Fibroblast of villous mesenchyme (primary cell): Measurements from ENCODE around the gene FN1. TPM values are rescaled to one million over a fixed set of nuclear protein-coding genes. Genes with fewer than 3 reads are reported as not detected.

Experiments used
- DNase-seq: peaks from one replicate; pipeline ENCODE4 v3.0.0-alpha.2; 2010; ENCODE audit warnings: low read depth
- H3K4me3 ChIP-seq: 2 replicates; pipeline ENCODE4 v1.5.1; 2011; ENCODE audit warnings: low read depth, mild to moderate bottlenecking, low read length
- total RNA-seq: library from RNA; depleted of rRNA; stranded (reverse); fragments of >200 nt; gene quantifications from 2 replicates; pipeline ENCODE4 v1.2.3, GENCODE V29; 2012
- TF ChIP-seq, protein P1 (sequence below): IDR thresholded peaks from 2 replicates; pipeline ENCODE4 v1.5.1; 2012; ENCODE audit warnings: low read depth, mild to moderate bottlenecking, low read length; ENCODE audit not compliant: insufficient read depth

Gene FN1
- total RNA-seq, 1 donor, result 1,807 TPM

- TF ChIP-seq, protein P1, sequence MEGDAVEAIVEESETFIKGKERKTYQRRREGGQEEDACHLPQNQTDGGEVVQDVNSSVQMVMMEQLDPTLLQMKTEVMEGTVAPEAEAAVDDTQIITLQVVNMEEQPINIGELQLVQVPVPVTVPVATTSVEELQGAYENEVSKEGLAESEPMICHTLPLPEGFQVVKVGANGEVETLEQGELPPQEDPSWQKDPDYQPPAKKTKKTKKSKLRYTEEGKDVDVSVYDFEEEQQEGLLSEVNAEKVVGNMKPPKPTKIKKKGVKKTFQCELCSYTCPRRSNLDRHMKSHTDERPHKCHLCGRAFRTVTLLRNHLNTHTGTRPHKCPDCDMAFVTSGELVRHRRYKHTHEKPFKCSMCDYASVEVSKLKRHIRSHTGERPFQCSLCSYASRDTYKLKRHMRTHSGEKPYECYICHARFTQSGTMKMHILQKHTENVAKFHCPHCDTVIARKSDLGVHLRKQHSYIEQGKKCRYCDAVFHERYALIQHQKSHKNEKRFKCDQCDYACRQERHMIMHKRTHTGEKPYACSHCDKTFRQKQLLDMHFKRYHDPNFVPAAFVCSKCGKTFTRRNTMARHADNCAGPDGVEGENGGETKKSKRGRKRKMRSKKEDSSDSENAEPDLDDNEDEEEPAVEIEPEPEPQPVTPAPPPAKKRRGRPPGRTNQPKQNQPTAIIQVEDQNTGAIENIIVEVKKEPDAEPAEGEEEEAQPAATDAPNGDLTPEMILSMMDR, result no peak
- no peak overlapping the region for H3K4me3 ChIP-seq
- DNase-seq, result no peak
Observed at GRCh38 chr2:215328066-215328465, 107.8 kb downstream of the FN1 start.

DNA sequence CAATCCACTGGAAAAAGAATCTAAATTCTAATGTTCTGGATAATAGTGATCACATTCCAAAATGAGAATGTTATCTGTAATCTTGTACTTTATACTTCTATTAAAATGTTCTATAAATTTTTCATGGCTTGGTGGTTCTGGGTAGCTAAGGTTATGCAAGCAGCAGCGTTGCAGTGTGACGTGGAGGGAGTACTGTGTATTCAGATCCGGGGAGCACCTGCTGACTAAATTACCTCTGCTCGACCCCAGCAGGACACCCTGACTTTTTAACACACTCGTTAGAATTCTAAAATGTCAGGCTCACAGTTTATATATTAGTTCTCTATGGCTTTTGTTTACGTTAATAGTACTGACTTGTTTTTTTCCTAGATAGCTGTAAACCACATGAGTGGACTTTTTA lies 111.1 kb downstream of the FN1 start:
- no peak overlapping the region for H3K4me3 ChIP-seq
- DNase-seq, result peak; percentile 39
- TF ChIP-seq, protein P1, result no peak

DNA sequence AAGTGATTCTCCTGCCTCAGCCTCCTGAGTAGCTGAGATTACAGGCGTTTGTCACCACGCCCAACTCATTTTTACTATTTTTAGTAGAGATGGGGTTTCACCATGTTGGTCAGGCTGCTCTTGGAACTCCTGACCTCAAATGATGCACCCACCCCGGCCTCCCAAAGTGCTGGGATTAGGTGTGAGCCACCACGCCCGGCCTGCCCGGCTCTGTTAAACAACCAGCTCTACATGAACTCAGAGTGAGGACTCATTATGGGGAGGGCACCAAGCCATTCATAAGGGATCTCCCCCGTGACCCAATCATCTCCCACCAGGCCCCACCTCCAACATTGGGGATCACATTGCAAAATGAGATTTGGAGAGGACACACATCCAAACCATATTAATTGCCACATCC lies 115.2 kb downstream of the FN1 start:
- TF ChIP-seq, protein P1, result no peak
- no peak for DNase-seq
- H3K4me3 ChIP-seq, result no peak overlapping the region

DNA sequence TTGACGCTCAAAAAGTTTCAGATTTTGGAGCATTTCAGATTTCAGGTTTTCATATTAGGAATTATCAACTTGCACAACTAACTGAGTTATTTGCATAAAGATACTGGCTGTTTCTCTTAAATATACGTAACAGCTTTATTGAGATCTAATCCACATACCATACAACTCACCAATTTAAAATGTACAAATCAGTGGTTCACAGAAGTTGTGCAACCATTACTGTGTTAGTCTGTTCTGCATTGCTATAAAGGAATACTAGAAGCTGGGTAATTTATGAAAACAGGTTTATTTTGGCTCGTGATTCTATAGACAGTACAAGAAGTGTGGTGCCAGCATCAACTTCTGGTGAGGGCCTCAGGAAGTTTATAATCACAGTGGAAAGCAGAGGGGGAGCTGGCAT lies 115.8 kb downstream of the FN1 start:
- peak; percentile 25 for DNase-seq
- TF ChIP-seq, protein P1, result no peak
- H3K4me3 ChIP-seq, result no peak overlapping the region

DNA sequence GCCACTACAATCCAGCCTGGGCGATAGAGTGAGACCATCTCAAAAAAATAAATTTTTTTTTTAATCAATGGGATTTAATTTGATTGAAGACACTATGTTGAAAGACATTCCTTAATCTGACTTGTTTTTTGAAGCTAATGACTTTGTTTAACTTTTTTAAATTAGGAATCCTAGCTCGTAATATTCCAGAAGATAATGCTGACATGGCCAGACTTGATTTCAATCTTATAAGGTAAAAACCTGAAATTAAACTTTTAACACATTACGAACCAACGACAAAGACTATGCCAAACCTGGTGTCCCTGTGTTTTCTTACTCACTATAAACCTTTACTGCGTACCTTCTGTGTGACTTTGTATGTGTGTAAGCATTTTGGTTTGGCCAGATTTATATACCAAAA lies 116.4 kb downstream of the FN1 start:
- no peak overlapping the region for H3K4me3 ChIP-seq
- TF ChIP-seq, protein P1, result no peak
- DNase-seq, result no peak

GRCh38 chr2:215316336-215316735 lies 119.5 kb downstream of the FN1 start:
- TF ChIP-seq, protein P1, result no peak
- DNase-seq, result no peak
- no peak overlapping the region for H3K4me3 ChIP-seq

GRCh38 chr2:215315301-215315700 lies 120.6 kb downstream of the FN1 start:
- no peak for DNase-seq
- H3K4me3 ChIP-seq, result no peak overlapping the region
- TF ChIP-seq, protein P1, result no peak
